H1 (cell line): ENCODE results near the gene KCNIP3. TPM values are rescaled to one million over a fixed set of nuclear protein-coding genes. Genes with fewer than 3 reads are reported as not detected.

Source experiments
- CTCF ChIA-PET: fragments of 300-600 bp; sonication (Branson Sonifier 250); formaldehyde crosslinking; loops from one replicate; lab custom pipeline; 2021; ENCODE audit not compliant: partially characterized antibody; lab: Charles Lee
- POLR2A ChIA-PET: fragments of 300-600 bp; sonication (Branson Sonifier 250); formaldehyde crosslinking; loops from one replicate; lab custom pipeline; 2021; ENCODE audit warnings: inconsistent platforms; ENCODE audit not compliant: partially characterized antibody; lab: Charles Lee
- DNase-seq, 2 experiments: peaks; one replicate each; pipeline versions ENCODE4 v3.0.0 to v3.0.0-alpha.2; 2010 to 2022; ENCODE audit warnings: low spot score in 2 of 2, low read depth in 1 of 2, mixed read lengths in 1 of 2
- FAIRE-seq: peaks from 2 replicates; lab custom pipeline; 2011; peaks lifted over from hg19 to GRCh38; lab: Jason Lieb, UNC
- H2AFZ ChIP-seq: 2 replicates; pipeline ENCODE4 v1.8.1; 2012; ENCODE audit warnings: low read length, inconsistent platforms
- H2AK5ac ChIP-seq: 2 replicates; pipeline ENCODE4 v1.6.1; 2013; ENCODE audit warnings: low read depth, low read length
- H2BK120ac ChIP-seq: replicated peaks from 2 replicates; pipeline ENCODE3; 2013; ENCODE audit warnings: low read depth, low read length, inconsistent platforms
- H2BK12ac ChIP-seq: 2 replicates; pipeline ENCODE4 v1.6.1; 2013; ENCODE audit warnings: low read depth, low read length
- H2BK15ac ChIP-seq: 2 replicates; pipeline ENCODE4 v1.6.1; 2013; ENCODE audit warnings: low read length
- H2BK20ac ChIP-seq: 2 replicates; pipeline ENCODE4 v1.6.1; 2013; ENCODE audit warnings: low read length
- H2BK5ac ChIP-seq: 2 replicates; pipeline ENCODE4 v1.6.1; 2013; ENCODE audit warnings: low read depth, low read length
- H3K14ac ChIP-seq: 2 replicates; pipeline ENCODE4 v1.6.1; 2013; ENCODE audit warnings: inconsistent platforms; ENCODE audit not compliant: insufficient read length
- H3K18ac ChIP-seq: 2 replicates; pipeline ENCODE4 v1.6.1; 2013; ENCODE audit warnings: low read length; ENCODE audit errors: extremely low read depth
- H3K23ac ChIP-seq: 2 replicates; pipeline ENCODE4 v1.6.1; 2013; ENCODE audit warnings: inconsistent platforms; ENCODE audit not compliant: insufficient read length
- H3K23me2 ChIP-seq: 2 replicates; pipeline ENCODE4 v1.6.1; 2013; ENCODE audit warnings: low read depth, low read length
- H3K27ac ChIP-seq: 2 replicates; pipeline ENCODE4 v1.6.1; 2011; ENCODE audit warnings: low read depth, low read length, inconsistent platforms
- H3K27me3 ChIP-seq, 4 experiments: replicated peaks in 1 of 4; 1 replicate in 1 of 4; 2 replicates in 3 of 4; pipeline versions ENCODE4 v1.6.1 to v1.8.1; 2011 to 2013; ENCODE audit warnings: low read length in 3 of 4, mild to moderate bottlenecking in 3 of 4, inconsistent platforms in 2 of 4, mixed read lengths in 2 of 4, moderate library complexity in 1 of 4; ENCODE audit not compliant: control insufficient read depth in 3 of 4, insufficient read depth in 3 of 4; ENCODE audit errors: extremely low read depth in 1 of 4
- H3K36me3 ChIP-seq, 4 experiments: 2 replicates each; pipeline versions ENCODE4 v1.6.1 to v1.8.1; 2011 to 2013; ENCODE audit warnings: mild to moderate bottlenecking in 4 of 4, low read length in 3 of 4, moderate library complexity in 2 of 4, control low read depth in 1 of 4, inconsistent platforms in 1 of 4; ENCODE audit not compliant: insufficient read depth in 4 of 4, control insufficient read depth in 2 of 4
- H3K4ac ChIP-seq: replicated peaks from 2 replicates; pipeline ENCODE3; 2013; ENCODE audit warnings: low read length, low read depth, mixed read lengths, inconsistent platforms; ENCODE audit not compliant: insufficient read length
- H3K4me1 ChIP-seq, 4 experiments: replicated peaks in 1 of 4; 1 replicate in 1 of 4; 2 replicates in 3 of 4; pipeline versions ENCODE4 v1.6.1 to v1.8.1; 2011 to 2013; ENCODE audit warnings: low read length in 3 of 4, inconsistent platforms in 2 of 4, mixed read lengths in 1 of 4; ENCODE audit not compliant: insufficient read depth in 4 of 4, control insufficient read depth in 3 of 4
- H3K4me2 ChIP-seq, 2 experiments: 2 replicates each; pipeline versions ENCODE4 v1.6.1 to v1.8.1; 2011 to 2013; ENCODE audit warnings: low read depth in 2 of 2, low read length in 2 of 2, control low read depth in 1 of 2, inconsistent platforms in 1 of 2, mild to moderate bottlenecking in 1 of 2; ENCODE audit not compliant: insufficient read depth in 1 of 2
- H3K4me3 ChIP-seq, 4 experiments: fragments of 200-600, 300-600 bp in 1 of 4; sonication (generic), shearing (Covaris generic), sonication (Bioruptor Twin) in 1 of 4; 2 replicates each; pipeline versions ENCODE4 v1.5.1 to v1.8.1; 2011 to 2016; ENCODE audit warnings: low read length in 4 of 4, low read depth in 3 of 4, control low read depth in 2 of 4, inconsistent platforms in 2 of 4, mild to moderate bottlenecking in 2 of 4, mixed read lengths in 1 of 4, moderate library complexity in 1 of 4; ENCODE audit not compliant: insufficient read depth in 2 of 4; ENCODE audit errors: extremely low read depth in 1 of 4
- H3K56ac ChIP-seq: replicated peaks from 2 replicates; pipeline ENCODE3; 2013; ENCODE audit warnings: low read depth, mild to moderate bottlenecking, mixed read lengths, low read length, inconsistent platforms; ENCODE audit not compliant: insufficient read length
- H3K79me1 ChIP-seq: 2 replicates; pipeline ENCODE4 v1.6.1; 2013; ENCODE audit warnings: low read depth, low read length, control low read depth
- H3K79me2 ChIP-seq, 2 experiments: 2 replicates each; pipeline versions ENCODE4 v1.6.1 to v1.8.1; 2012 to 2013; ENCODE audit warnings: low read length in 2 of 2, mild to moderate bottlenecking in 2 of 2, inconsistent platforms in 1 of 2; ENCODE audit not compliant: insufficient read depth in 2 of 2, control insufficient read depth in 1 of 2
- H3K9ac ChIP-seq, 4 experiments: replicated peaks in 1 of 4; 1 replicate in 1 of 4; 2 replicates in 3 of 4; pipeline versions ENCODE4 v1.6.1 to v1.8.1; 2011 to 2013; ENCODE audit warnings: low read depth in 3 of 4, low read length in 3 of 4, control low read depth in 2 of 4, mild to moderate bottlenecking in 2 of 4, moderate library complexity in 2 of 4, inconsistent platforms in 1 of 4; ENCODE audit errors: extremely low read depth in 1 of 4
- H3K9me3 ChIP-seq, 2 experiments: 2 replicates each; pipeline versions ENCODE4 v1.6.1 to v1.8.1; 2012 to 2013; ENCODE audit warnings: mild to moderate bottlenecking in 2 of 2, moderate library complexity in 2 of 2, control low read depth in 1 of 2, inconsistent platforms in 1 of 2, low read depth in 1 of 2, low read length in 1 of 2, mixed read lengths in 1 of 2; ENCODE audit not compliant: insufficient read depth in 2 of 2
- H4K20me1 ChIP-seq, 2 experiments: replicated peaks in 1 of 2; 2 replicates each; pipeline versions ENCODE3 to v1.8.1; 2011 to 2013; ENCODE audit warnings: inconsistent platforms in 2 of 2, low read length in 2 of 2, mild to moderate bottlenecking in 1 of 2; ENCODE audit not compliant: insufficient read depth in 2 of 2, control insufficient read depth in 1 of 2
- H4K5ac ChIP-seq: 2 replicates; pipeline ENCODE4 v1.6.1; 2013; ENCODE audit warnings: low read length, low read depth, mixed read lengths, inconsistent platforms; ENCODE audit not compliant: insufficient read length
- H4K8ac ChIP-seq: 2 replicates; pipeline ENCODE4 v1.8.0; 2013; ENCODE audit warnings: mild to moderate bottlenecking, moderate library complexity, low read length, inconsistent platforms; ENCODE audit not compliant: insufficient read depth; ENCODE audit errors: extremely low read depth
- H4K91ac ChIP-seq: replicated peaks from 2 replicates; pipeline ENCODE3; 2013; ENCODE audit warnings: low read length, mixed read lengths, inconsistent platforms; ENCODE audit not compliant: insufficient read length
- BACH1 ChIP-seq: IDR thresholded peaks from 2 replicates; pipeline ENCODE4 v1.6.1; 2012; ENCODE audit warnings: low read length, improper control_type of control experiment
- KDM4A ChIP-seq: IDR thresholded peaks from one replicate; pipeline ENCODE4 v1.7.1; 2012; ENCODE audit warnings: low read depth, mild to moderate bottlenecking, moderate library complexity, low read length, inconsistent platforms; ENCODE audit not compliant: severe bottlenecking
- KDM5A ChIP-seq: fragments of 200-600 bp; IDR thresholded peaks from 2 replicates; pipeline ENCODE4 v1.7.1; 2012; ENCODE audit warnings: mild to moderate bottlenecking, low read length, inconsistent platforms, mixed read lengths
- MAFK ChIP-seq: IDR thresholded peaks from 2 replicates; pipeline ENCODE4 v1.6.1; 2012; ENCODE audit warnings: low read depth, mild to moderate bottlenecking, improper control_type of control experiment, low read length
- NANOG ChIP-seq: IDR thresholded peaks from 2 replicates; pipeline ENCODE4 v1.6.1; 2011; ENCODE audit warnings: low read length, low read depth, mild to moderate bottlenecking, inconsistent platforms; ENCODE audit not compliant: insufficient read depth, poor library complexity, severe bottlenecking
- POLR2AphosphoS5 ChIP-seq: IDR thresholded peaks from 2 replicates; pipeline ENCODE4 v1.6.1; 2011; ENCODE audit warnings: low read depth, low read length
- WGBS, 2 experiments: shearing (Covaris generic) in 1 of 2; methylation state at CpG; one replicate each; pipeline versions ENCODE4 v1.1.6 to v1.1.7; 2013 to 2015; ENCODE audit warnings: low lambda C conversion rate in 2 of 2, mixed read lengths in 2 of 2, inconsistent platforms in 1 of 2, low coverage in 1 of 2, missing lambda C conversion rate in 1 of 2; ENCODE audit not compliant: insufficient replicate concordance in 2 of 2, insufficient coverage in 1 of 2, insufficient read length in 1 of 2; ENCODE audit errors: extremely low coverage in 1 of 2, missing lambda C conversion rate in 1 of 2; 5-methylcytosine and 5-hydroxymethylcytosine counted together
- polyA plus RNA-seq, 7 experiments: library from polyadenylated mRNA; depleted of rRNA in 3 of 7; stranded (reverse) in 5 of 7; unstranded in 2 of 7; fragments of >200 nt in 5 of 7; fragments of 200-250 nt in 2 of 7; gene quantifications; 1 replicate in 5 of 7; 2 replicates in 1 of 7; 4 replicates in 1 of 7; pipeline versions ENCODE4 v1.2.1 to v1.2.3, GENCODE V29; 2011 to 2013; ENCODE audit warnings: missing spikeins in 2 of 7, mixed read lengths in 2 of 7
- total RNA-seq: library from RNA; stranded (reverse); fragmentation: NEBNext Ultra II Directional; extraction: Animal tissue kit (Norgen Biotek cat#: 25700); gene quantifications from 2 replicates; pipeline ENCODE4 v1.2.1, GENCODE V29; 2021
- TF ChIP-seq, protein P1 (sequence below): IDR thresholded peaks from 2 replicates; pipeline ENCODE4 v1.6.1; 2012; ENCODE audit warnings: low read length, inconsistent platforms

KCNIP3 gene
- total and polyA plus RNA-seq, 2 of the 8 experiments (the other 6 are each of a cell fraction or from before 2014, with no cell fraction given): 0.33 to 1.9 TPM

DNA sequence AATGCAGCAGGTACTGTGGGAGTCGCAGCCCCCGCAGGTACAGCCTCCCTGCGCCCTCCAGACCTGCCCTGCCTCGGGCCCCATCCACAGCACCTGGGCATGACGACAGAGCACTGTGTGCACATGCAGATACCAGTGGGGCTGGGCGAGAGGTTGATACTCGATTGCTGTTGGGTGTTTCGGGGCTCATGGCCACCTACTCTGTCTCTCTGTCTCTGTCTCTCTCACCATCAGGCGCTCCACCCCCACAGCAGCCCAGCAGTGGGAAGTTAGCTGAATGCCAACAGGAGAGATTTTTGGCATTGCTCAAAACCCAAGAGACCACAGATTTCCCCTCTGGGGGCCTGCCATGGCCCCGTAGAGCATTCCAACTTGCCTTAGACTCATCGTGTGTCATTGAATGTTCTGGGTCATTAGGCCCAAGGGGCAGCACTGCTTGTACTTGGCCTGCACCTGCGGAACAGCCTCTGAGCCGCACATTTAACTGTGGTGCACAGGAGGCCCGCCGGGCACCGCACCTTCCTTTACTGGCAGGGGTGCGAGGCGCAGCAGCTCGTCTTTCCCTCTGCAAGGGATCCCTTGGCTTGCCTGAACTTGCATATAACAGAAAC, 18.8 kb downstream of the KCNIP3 start:
- CTCF ChIA-PET: no interaction called here
- no peak for DNase-seq
- no peak overlapping the region for H2AK5ac ChIP-seq
- no peak overlapping the region for H2BK20ac ChIP-seq
- no peak overlapping the region for H3K9ac ChIP-seq
- no peaks in the 10 kb centered on the region for H4K20me1 ChIP-seq
- H3K9me3 ChIP-seq: peaks cover 70 to 97% of the 10 kb centered on the region in 2 experiments
- no peak overlapping the region for H2BK12ac ChIP-seq
- no peak overlapping the region for H2BK5ac ChIP-seq
- no peaks in the 10 kb centered on the region for H3K27me3 ChIP-seq
- 81% methylated on average over 18 of the region's 19 CpGs; no CpG with 5 or more reads in 1 of the 2 experiments for WGBS, 2 experiments
- H3K4me3 ChIP-seq: no peak overlapping the region
- no peak overlapping the region for H3K14ac ChIP-seq
- no peak overlapping the region for H3K18ac ChIP-seq
- H3K27ac ChIP-seq: no peak overlapping the region
- H4K8ac ChIP-seq: no peak overlapping the region
- no peak overlapping the region for H2BK120ac ChIP-seq
- no peaks in the 10 kb centered on the region for H3K36me3 ChIP-seq
- no peak overlapping the region for H3K4me2 ChIP-seq
- no peak overlapping the region for H2BK15ac ChIP-seq
- no peak overlapping the region for H4K91ac ChIP-seq
- no peak overlapping the region for H2AFZ ChIP-seq
- no peak overlapping the region for H4K5ac ChIP-seq
- H3K79me1 ChIP-seq: no peaks in the 10 kb centered on the region
- H3K23ac ChIP-seq: no peak overlapping the region
- no peak overlapping the region for H3K4ac ChIP-seq
- H3K79me2 ChIP-seq: no peaks in the 10 kb centered on the region
- FAIRE-seq: no peak
- no peaks in the 10 kb centered on the region; the same call in 1 of the 2 replicates for H3K23me2 ChIP-seq
- H3K4me1 ChIP-seq: no peaks in the 10 kb centered on the region; a peak in 1 of 7 replicates
- no peak overlapping the region for H3K56ac ChIP-seq
- POLR2A ChIA-PET: no interaction called here
- TF ChIP-seq MAFK (no peak), POLR2AphosphoS5 (no peak), KDM5A (no peak), BACH1 (no peak), NANOG (no peak), KDM4A (no peak)
- TF ChIP-seq, protein P1, sequence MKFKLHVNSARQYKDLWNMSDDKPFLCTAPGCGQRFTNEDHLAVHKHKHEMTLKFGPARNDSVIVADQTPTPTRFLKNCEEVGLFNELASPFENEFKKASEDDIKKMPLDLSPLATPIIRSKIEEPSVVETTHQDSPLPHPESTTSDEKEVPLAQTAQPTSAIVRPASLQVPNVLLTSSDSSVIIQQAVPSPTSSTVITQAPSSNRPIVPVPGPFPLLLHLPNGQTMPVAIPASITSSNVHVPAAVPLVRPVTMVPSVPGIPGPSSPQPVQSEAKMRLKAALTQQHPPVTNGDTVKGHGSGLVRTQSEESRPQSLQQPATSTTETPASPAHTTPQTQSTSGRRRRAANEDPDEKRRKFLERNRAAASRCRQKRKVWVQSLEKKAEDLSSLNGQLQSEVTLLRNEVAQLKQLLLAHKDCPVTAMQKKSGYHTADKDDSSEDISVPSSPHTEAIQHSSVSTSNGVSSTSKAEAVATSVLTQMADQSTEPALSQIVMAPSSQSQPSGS: no peak
